GM23338 (cell line): Measurements from ENCODE around the gene DIDO1. TPM values are rescaled to one million over a fixed set of nuclear protein-coding genes. Genes with fewer than 3 reads are reported as not detected.

Experiments
- ATAC-seq: fragments of 200-7000 bp; cut with Tn5 transposase; 3 replicates; pipeline ENCODE4 v1.9.1; 2020
- DNase-seq: peaks from one replicate; pipeline ENCODE4 v3.0.0-alpha.2; 2015; ENCODE audit warnings: low spot score
- H2AFZ ChIP-seq: fragments of 200-600 bp; sonication (generic); 2 replicates; pipeline ENCODE4 v1.8.0; 2016; ENCODE audit warnings: antibody characterized with exemption, mild to moderate bottlenecking, moderate library complexity
- H3F3A ChIP-seq: fragments of 200-600 bp; sonication (generic); replicated peaks from 2 replicates; pipeline ENCODE4 v1.8.0; 2017; ENCODE audit warnings: antibody characterized with exemption, mixed run types, low read depth
- H3K27ac ChIP-seq: fragments of 200-600 bp; sonication (generic); 2 replicates; pipeline ENCODE4 v1.6.1; 2016; ENCODE audit warnings: low read depth
- H3K27me3 ChIP-seq: fragments of 200-600 bp; sonication (generic); 2 replicates; pipeline ENCODE4 v1.8.0; 2016; ENCODE audit warnings: mild to moderate bottlenecking, mixed run types, moderate library complexity; ENCODE audit not compliant: insufficient read depth
- H3K36me3 ChIP-seq: fragments of 200-600 bp; sonication (generic); 2 replicates; pipeline ENCODE4 v1.8.0; 2016; ENCODE audit warnings: mild to moderate bottlenecking; ENCODE audit not compliant: insufficient read depth
- H3K4me1 ChIP-seq: fragments of 200-600 bp; sonication (generic); 2 replicates; pipeline ENCODE4 v1.8.0; 2016; ENCODE audit warnings: mild to moderate bottlenecking, moderate library complexity; ENCODE audit not compliant: insufficient read depth
- H3K4me2 ChIP-seq: fragments of 200-600 bp; sonication (generic); 2 replicates; pipeline ENCODE4 v1.7.1; 2017; ENCODE audit warnings: mixed run types
- H3K4me3 ChIP-seq: fragments of 200-600 bp; sonication (generic); 2 replicates; pipeline ENCODE4 v1.6.1; 2016; ENCODE audit warnings: mixed run types
- H3K79me2 ChIP-seq: fragments of 200-600 bp; sonication (generic); replicated peaks from 2 replicates; pipeline ENCODE4 v1.8.0; 2017; ENCODE audit warnings: mild to moderate bottlenecking; ENCODE audit not compliant: insufficient read depth
- H3K9me2 ChIP-seq: fragments of 200-600 bp; sonication (generic); 2 replicates; pipeline ENCODE4 v1.8.0; 2017; ENCODE audit not compliant: insufficient read depth
- H4K20me1 ChIP-seq: fragments of 200-600 bp; sonication (generic); replicated peaks from 2 replicates; pipeline ENCODE4 v1.8.0; 2017; ENCODE audit warnings: mild to moderate bottlenecking; ENCODE audit not compliant: insufficient read depth
- H3K27ac Mint-ChIP-seq: 2 replicates; pipeline ENCODE4 v1.8.0; 2020; ENCODE audit warnings: inconsistent platforms, mild to moderate bottlenecking, moderate library complexity, mixed read lengths
- H3K27me3 Mint-ChIP-seq: 3 replicates; pipeline ENCODE4 v1.8.0; 2022; ENCODE audit warnings: low read depth, mild to moderate bottlenecking, moderate library complexity, mixed read lengths, inconsistent platforms; ENCODE audit not compliant: insufficient read depth, poor library complexity
- H3K36me3 Mint-ChIP-seq: 3 replicates; pipeline ENCODE4 v1.8.0; 2021; ENCODE audit warnings: low read depth, mild to moderate bottlenecking, inconsistent platforms, moderate library complexity, mixed read lengths
- H3K4me1 Mint-ChIP-seq: 3 replicates; pipeline ENCODE4 v1.8.0; 2020; ENCODE audit warnings: mild to moderate bottlenecking, inconsistent platforms, mixed read lengths
- H3K4me3 Mint-ChIP-seq: 3 replicates; pipeline ENCODE4 v1.8.0; 2021; ENCODE audit warnings: moderate library complexity, mild to moderate bottlenecking, inconsistent platforms, mixed read lengths
- H3K9me3 Mint-ChIP-seq: 3 replicates; pipeline ENCODE4 v1.8.0; 2020; ENCODE audit warnings: moderate library complexity, mild to moderate bottlenecking, inconsistent platforms, mixed read lengths
- CREB1 ChIP-seq: fragments of 250-450 bp; sonication (Bioruptor Pico); IDR thresholded peaks from 2 replicates; pipeline ENCODE4 v1.5.0; 2020; ENCODE audit warnings: low read depth, mild to moderate bottlenecking, moderate library complexity
- EZH2 ChIP-seq: fragments of 200-600 bp; sonication (generic); IDR thresholded peaks from one replicate; pipeline ENCODE4 v1.8.0; 2017; ENCODE audit warnings: antibody characterized with exemption, mild to moderate bottlenecking, low read depth; ENCODE audit not compliant: unreplicated experiment
- EZH2phosphoT487 ChIP-seq: fragments of 200-600 bp; sonication (generic); IDR thresholded peaks from one replicate; pipeline ENCODE4 v1.8.1; 2018; ENCODE audit warnings: antibody characterized with exemption; ENCODE audit not compliant: unreplicated experiment
- JUNB ChIP-seq: IDR thresholded peaks from one replicate; pipeline ENCODE4 v1.6.1; 2016; ENCODE audit warnings: antibody characterized with exemption; ENCODE audit not compliant: unreplicated experiment
- NANOG ChIP-seq: IDR thresholded peaks from 2 replicates; pipeline ENCODE4 v1.6.1; 2016; ENCODE audit warnings: antibody characterized with exemption, borderline replicate concordance
- POLR2AphosphoS5 ChIP-seq: IDR thresholded peaks from 2 replicates; pipeline ENCODE4 v1.6.1; 2016; ENCODE audit warnings: antibody characterized with exemption, low read depth
- STAT1 ChIP-seq: IDR thresholded peaks from one replicate; pipeline ENCODE4 v1.6.1; 2016; ENCODE audit warnings: antibody characterized with exemption; ENCODE audit not compliant: unreplicated experiment
- ZNF114 ChIP-seq: fragments of 250-450 bp; sonication (Bioruptor Pico); IDR thresholded peaks from 2 replicates; pipeline ENCODE4 v1.5.0; 2020; ENCODE audit warnings: mild to moderate bottlenecking, moderate library complexity
- ZNF331 ChIP-seq: fragments of 250-450 bp; sonication (Bioruptor Pico); IDR thresholded peaks from 2 replicates; pipeline ENCODE4 v1.5.0; 2020; ENCODE audit warnings: low read depth, mild to moderate bottlenecking, moderate library complexity
- polyA plus RNA-seq: library from polyadenylated mRNA; unstranded; fragments of >200 nt; fragmentation: Nextera tagmentation; extraction: Ambion mirVana; gene quantifications from 2 replicates; pipeline ENCODE4 v1.2.1, GENCODE V29; 2016
- total RNA-seq: library from RNA; depleted of rRNA; stranded (reverse); fragments of >200 nt; shearing (Covaris generic); gene quantifications from 2 replicates; pipeline ENCODE4 v1.2.3, GENCODE V29; 2014
- TF ChIP-seq, protein P1 (sequence below): IDR thresholded peaks from 2 replicates; pipeline ENCODE4 v1.6.1; 2016; ENCODE audit warnings: antibody characterized with exemption
- TF ChIP-seq, protein P2 (sequence below), 2 experiments: fragments of 200-600 bp in 1 of 2; sonication (generic) in 1 of 2; conservative IDR thresholded peaks; 2 replicates each; pipeline versions ENCODE4 v1.5.1 to v1.6.1; 2016 to 2017; ENCODE audit warnings: antibody characterized with exemption in 2 of 2, low read depth in 2 of 2, mild to moderate bottlenecking in 2 of 2, moderate library complexity in 1 of 2
- TF ChIP-seq, protein P3 (sequence below): IDR thresholded peaks from one replicate; pipeline ENCODE4 v1.6.1; 2018; ENCODE audit warnings: antibody characterized with exemption; ENCODE audit not compliant: unreplicated experiment

DIDO1 gene
- total and polyA plus RNA-seq, 2 experiments from 2014 or later = 72.4 to 162 TPM

DNA sequence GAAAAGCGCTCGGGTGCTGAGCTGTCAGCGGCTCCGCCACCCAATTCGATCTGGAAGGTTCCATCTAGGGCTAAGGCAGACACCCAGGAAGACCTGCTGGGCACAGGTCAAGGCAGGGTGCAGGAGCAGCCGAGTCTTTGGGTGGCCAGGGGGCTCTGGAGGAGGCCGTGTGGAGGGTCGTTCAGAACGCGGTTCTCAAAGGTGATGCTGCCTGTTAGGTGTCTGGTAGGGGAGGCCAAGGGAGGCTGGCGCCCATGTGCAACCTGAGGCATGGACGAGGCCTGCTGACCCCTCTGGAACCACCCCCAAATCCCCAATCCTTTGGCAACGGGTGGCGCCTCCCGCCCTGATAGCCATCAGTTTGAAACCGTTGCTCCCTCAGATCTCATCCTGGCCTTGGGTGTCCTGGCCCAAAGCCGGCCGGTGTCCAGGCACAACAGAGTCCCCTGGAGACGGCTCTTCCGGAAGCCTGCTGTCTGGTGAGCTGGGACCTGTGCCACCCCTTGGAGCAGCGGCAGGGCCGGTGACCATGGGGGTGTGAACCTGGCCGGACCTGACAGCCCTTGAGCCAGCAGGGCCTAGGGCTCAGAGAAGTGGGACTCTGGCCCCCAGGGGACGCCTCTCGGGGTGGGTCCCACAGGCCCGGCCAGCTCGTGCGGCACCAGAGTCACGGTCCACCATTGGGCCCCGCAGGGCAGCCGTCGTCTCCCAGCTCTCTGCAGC lies 36.7 kb upstream of the DIDO1 start (continued):
- TF ChIP-seq ZNF331 (CRISPR knock-in tag) = no peak
- no peak for TF ChIP-seq NANOG
- TF ChIP-seq POLR2AphosphoS5 = no peak
- TF ChIP-seq STAT1 = no peak
- TF ChIP-seq ZNF114 = no peak
- no peak for TF ChIP-seq JUNB
- no peak for TF ChIP-seq EZH2phosphoT487
- TF ChIP-seq, protein P1, sequence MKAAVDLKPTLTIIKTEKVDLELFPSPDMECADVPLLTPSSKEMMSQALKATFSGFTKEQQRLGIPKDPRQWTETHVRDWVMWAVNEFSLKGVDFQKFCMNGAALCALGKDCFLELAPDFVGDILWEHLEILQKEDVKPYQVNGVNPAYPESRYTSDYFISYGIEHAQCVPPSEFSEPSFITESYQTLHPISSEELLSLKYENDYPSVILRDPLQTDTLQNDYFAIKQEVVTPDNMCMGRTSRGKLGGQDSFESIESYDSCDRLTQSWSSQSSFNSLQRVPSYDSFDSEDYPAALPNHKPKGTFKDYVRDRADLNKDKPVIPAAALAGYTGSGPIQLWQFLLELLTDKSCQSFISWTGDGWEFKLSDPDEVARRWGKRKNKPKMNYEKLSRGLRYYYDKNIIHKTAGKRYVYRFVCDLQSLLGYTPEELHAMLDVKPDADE = no peak

DNA sequence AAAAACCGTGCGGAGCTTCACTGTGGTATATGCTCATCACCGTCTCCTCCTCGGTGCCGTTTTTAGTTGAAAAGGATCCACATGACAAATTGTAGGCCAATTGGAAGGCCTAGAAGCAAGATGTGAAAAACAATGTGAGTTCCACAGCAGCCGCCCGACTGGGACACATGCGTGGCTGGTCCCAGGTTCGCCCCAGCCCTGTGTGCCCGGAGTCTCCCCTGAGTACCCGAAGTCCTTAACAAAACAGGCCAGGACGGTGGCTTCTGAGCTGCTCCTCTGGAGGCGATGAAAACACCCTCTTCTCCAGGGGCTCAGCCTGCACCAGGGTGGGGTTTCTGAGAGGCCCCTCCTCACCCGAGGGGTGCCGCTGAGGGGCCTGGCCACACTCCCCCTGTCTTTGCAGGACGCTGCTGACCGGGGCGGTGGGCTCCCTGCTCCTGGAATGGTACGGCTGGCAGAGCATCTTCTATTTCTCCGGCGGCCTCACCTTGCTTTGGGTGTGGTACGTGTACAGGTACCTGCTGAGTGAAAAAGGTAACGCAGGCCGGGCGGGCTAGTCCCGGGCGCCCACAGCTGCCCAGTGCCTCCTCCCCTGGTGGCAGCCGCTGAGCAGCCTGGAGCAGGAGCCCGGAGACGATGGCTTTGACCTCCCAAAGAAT lies 36.0 kb upstream of the DIDO1 start:
- Histone ChIP-seq H3K27ac (0 out of 2 replicates have a peak overlapping the region, but pooled peaks have one; percentile 66), H2AFZ (no peak overlapping the region), H3F3A (no peaks in the 10 kb centered on the region; the same call in 1 of the 2 replicates), H4K20me1 (no peaks in the 10 kb centered on the region), H3K36me3 (no peaks in the 10 kb centered on the region), H3K4me3 (no peak overlapping the region), H3K79me2 (no peaks in the 10 kb centered on the region), H3K4me2 (no peak overlapping the region), H3K4me1 (no peaks in the 10 kb centered on the region), H3K27me3 (no peaks in the 10 kb centered on the region), H3K9me2 (no peaks in the 10 kb centered on the region)
- ATAC-seq (no peak), DNase-seq (no peak)
- Mint-ChIP-seq H3K9me3 (no peaks in the 10 kb centered on the region), H3K4me3 (no peak overlapping the region), H3K27ac (peak overlapping the region; percentile 59; the same call in 1 of the 2 replicates), H3K4me1 (peaks cover 4% of the 10 kb centered on the region; the same call in 2 of the 3 replicates), H3K27me3 (peaks cover 4% of the 10 kb centered on the region), H3K36me3 (peaks cover 8% of the 10 kb centered on the region; the same call in 2 of the 3 replicates)
- TF ChIP-seq EZH2phosphoT487 (no peak), ZNF331 (CRISPR knock-in tag) (no peak), EZH2 (no peak), CREB1 (CRISPR knock-in tag) (no peak), STAT1 (no peak)
- TF ChIP-seq, protein P2, sequence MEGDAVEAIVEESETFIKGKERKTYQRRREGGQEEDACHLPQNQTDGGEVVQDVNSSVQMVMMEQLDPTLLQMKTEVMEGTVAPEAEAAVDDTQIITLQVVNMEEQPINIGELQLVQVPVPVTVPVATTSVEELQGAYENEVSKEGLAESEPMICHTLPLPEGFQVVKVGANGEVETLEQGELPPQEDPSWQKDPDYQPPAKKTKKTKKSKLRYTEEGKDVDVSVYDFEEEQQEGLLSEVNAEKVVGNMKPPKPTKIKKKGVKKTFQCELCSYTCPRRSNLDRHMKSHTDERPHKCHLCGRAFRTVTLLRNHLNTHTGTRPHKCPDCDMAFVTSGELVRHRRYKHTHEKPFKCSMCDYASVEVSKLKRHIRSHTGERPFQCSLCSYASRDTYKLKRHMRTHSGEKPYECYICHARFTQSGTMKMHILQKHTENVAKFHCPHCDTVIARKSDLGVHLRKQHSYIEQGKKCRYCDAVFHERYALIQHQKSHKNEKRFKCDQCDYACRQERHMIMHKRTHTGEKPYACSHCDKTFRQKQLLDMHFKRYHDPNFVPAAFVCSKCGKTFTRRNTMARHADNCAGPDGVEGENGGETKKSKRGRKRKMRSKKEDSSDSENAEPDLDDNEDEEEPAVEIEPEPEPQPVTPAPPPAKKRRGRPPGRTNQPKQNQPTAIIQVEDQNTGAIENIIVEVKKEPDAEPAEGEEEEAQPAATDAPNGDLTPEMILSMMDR (conservative IDR thresholded peaks at IDR 0.05; ENCODE audit: low read depth in 2 of 2) = no peak
- TF ChIP-seq, protein P3, sequence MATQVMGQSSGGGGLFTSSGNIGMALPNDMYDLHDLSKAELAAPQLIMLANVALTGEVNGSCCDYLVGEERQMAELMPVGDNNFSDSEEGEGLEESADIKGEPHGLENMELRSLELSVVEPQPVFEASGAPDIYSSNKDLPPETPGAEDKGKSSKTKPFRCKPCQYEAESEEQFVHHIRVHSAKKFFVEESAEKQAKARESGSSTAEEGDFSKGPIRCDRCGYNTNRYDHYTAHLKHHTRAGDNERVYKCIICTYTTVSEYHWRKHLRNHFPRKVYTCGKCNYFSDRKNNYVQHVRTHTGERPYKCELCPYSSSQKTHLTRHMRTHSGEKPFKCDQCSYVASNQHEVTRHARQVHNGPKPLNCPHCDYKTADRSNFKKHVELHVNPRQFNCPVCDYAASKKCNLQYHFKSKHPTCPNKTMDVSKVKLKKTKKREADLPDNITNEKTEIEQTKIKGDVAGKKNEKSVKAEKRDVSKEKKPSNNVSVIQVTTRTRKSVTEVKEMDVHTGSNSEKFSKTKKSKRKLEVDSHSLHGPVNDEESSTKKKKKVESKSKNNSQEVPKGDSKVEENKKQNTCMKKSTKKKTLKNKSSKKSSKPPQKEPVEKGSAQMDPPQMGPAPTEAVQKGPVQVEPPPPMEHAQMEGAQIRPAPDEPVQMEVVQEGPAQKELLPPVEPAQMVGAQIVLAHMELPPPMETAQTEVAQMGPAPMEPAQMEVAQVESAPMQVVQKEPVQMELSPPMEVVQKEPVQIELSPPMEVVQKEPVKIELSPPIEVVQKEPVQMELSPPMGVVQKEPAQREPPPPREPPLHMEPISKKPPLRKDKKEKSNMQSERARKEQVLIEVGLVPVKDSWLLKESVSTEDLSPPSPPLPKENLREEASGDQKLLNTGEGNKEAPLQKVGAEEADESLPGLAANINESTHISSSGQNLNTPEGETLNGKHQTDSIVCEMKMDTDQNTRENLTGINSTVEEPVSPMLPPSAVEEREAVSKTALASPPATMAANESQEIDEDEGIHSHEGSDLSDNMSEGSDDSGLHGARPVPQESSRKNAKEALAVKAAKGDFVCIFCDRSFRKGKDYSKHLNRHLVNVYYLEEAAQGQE = no peak
- TF ChIP-seq, protein P1 = no peak
